ENCODE results near the gene ULK1.
A peak's percentile ranks its signal among the peaks of the same experiment; 100 is the strongest.

The ULK1 gene

DNA sequence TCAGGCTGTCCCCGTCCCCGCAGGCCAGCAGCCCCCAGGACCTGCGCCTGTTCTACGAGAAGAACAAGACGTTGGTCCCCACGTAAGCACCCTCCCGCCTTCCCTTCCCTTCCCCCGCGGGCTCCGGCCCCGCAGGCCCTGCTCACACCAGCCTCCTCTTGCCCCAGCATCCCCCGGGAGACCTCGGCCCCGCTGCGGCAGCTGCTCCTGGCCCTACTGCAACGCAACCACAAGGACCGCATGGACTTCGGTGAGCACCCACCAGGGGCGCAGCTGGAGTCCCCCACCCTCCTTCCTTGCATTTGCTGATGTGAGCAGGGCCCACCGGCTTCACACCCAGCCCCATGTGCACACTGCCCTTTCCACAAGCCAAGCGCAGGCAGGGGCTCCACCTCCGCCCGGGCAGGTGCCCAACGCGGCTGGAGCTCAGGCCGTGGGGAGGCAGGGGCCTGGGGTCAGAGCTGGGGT, 15.4 kb downstream of the ULK1 start:
- no peak for DNase-seq

DNA sequence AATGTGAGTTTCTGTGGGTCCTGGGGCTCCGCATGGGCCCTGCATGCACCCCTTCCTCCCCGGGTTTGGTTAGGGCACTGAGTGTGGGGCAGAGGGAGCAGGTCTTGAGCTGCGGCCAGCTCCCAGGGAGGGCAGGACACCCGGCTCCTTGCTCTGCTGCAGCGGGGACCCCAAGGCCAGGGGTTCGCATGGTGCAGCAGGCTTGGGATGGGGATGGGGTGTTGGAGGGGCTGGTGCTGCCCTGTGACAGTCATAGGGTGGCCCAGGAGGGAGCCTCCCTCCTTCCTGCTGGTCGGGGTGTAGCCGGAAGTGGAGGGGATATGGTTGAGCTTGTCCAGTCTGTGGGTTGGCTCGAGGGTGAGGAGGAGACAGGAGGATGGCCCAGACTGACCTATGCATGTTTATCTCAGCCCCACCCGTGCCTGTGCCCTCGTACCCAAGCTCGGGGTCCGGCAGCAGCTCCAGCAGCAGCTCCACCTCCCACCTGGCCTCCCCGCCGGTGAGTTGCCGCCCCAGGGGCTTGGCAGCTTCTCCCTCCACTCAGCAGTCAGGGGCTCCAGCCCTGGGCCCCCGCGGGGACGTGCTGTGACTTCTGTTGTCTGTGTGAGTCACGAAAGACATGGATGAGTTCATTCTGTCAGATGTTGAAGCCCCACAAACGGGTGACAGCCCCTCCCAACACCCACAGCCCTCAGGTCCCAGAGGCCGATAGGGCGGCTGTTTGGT, 16.0 kb downstream of the ULK1 start:
- DNase-seq = no peak

DNA sequence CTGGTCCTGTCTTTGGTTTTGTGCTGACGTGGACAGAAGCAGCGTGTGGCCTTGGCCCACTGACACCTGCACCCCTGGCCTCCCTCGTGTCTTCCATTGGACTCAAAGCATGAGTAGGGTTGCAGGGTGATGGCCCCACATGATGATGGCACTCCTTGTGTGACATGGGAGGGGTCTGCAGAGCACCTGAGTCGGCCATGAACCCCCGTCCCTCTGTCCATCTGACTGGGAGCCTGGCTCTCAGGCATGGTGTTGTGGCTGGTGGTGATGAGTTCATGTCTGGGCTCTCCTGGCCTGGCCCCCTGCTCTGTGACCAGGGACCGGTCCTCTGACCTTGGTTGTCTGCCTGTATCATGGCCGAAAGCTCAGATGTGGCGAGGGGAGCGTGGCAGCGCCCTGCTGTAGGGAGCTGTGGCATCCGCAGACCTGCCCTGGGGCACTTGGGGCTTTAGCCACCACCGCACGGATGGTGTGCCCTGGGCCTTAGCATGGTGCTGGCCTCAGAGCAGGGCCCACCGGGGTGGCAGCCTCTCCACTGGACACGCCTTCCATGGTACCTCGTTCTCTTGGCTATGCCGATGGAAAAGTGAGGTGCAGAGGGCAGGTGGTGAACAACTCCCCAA, 16.7 kb downstream of the ULK1 start:
- no peak for DNase-seq

DNA sequence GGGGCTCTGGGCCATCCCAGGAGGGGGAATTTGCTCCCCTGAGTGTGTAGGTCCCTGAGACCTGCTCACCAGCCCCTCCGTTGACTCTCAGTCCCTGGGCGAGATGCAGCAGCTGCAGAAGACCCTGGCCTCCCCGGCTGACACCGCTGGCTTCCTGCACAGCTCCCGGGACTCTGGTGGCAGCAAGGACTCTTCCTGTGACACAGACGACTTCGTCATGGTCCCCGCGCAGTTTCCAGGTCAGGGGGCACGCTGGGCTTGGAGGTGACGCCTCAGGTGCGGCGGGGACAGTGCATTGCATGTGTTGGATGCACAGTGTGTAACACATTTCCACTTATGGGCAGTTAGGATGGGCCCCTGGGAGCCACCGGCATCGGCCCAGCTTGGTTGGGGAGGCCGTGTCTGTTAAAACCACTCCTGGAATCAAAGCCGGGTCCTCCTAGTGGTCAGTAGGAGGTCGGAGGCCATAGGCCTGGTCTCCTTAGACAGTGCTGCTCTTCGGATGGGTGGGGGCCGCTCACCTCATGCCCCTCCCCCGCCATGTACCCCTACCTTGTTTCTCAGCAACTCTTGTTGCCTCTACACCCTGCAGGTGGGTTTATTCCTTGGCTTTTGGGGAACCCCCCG, 17.5 kb downstream of the ULK1 start:
- DNase-seq = no peak

DNA sequence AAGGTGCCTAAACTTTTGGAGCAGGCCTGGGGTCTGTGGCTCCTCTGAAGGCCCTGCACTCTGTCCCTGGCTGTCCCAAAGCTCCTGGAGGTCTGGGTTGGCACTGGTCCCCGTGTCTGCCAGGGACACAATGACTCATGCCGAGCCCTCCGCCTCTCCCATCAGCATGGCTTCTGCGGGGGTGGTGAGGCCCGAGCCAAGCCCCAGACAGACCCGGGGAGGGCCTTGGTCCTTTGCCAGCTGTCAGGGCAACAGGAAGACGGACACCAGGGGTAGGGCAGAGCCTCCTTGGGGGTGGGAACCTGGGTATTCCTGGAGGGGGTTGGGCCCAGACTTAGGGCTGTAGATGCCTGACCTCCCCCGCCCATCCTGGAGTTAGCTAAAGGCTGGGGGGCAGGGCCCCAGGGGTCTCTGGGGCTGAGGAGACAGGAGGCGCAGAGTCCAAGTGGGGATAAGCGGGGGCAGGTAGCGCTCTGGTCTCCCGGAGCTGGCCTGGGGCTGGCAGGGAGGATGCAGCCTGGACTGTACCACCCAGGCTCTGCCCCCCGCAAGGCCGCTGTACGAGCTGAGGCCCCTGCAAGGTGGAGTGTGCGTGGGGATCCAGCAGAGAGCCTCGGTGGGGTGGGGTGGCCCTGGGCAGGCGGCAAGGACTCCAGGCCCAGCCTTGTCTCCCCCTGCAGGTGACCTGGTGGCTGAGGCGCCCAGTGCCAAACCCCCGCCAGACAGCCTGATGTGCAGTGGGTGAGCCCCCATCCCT, 18.3 kb downstream of the ULK1 start:
- peak; percentile 24 for DNase-seq

DNA sequence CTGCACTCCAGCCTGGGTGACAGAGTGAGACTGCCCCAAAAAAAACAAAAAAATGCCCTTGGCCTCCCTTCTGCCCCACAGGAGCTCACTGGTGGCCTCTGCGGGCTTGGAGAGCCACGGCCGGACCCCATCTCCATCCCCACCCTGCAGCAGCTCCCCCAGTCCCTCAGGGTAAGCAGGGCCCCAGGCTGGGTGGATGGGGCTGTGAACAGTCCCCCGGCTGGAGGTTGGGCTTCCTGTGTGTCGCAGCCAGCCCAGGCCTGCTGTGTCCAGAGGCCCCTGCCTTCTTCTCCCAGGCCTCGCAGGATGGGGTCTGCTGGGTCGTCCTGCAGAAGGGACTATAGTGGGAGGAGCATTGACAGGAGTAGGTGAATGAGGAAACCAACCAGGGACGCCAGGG, 19.2 kb downstream of the ULK1 start:
- DNase-seq = no peak

DNA sequence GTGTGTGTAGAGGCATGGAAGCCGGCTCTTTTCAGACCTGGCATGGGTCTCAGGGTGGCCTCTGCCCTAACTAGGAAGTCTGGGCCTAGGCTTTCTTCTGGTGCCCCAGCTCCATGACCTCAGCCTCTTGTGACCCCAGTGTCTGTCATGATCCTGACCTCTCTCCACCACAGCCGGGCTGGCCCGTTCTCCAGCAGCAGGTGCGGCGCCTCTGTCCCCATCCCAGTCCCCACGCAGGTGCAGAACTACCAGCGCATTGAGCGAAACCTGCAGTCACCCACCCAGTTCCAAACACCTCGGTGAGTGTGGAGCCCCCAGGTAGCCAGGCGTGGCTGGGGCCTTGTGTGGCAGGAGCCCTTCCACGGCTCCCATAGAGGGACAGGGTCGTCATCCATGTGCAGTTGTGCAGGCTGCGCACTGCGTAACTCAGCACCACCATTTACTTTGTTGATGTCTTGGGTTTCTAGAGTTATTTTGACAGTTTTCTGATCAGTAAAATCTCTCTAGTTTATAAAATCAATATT, 19.8 kb downstream of the ULK1 start:
- no peak for DNase-seq

DNA sequence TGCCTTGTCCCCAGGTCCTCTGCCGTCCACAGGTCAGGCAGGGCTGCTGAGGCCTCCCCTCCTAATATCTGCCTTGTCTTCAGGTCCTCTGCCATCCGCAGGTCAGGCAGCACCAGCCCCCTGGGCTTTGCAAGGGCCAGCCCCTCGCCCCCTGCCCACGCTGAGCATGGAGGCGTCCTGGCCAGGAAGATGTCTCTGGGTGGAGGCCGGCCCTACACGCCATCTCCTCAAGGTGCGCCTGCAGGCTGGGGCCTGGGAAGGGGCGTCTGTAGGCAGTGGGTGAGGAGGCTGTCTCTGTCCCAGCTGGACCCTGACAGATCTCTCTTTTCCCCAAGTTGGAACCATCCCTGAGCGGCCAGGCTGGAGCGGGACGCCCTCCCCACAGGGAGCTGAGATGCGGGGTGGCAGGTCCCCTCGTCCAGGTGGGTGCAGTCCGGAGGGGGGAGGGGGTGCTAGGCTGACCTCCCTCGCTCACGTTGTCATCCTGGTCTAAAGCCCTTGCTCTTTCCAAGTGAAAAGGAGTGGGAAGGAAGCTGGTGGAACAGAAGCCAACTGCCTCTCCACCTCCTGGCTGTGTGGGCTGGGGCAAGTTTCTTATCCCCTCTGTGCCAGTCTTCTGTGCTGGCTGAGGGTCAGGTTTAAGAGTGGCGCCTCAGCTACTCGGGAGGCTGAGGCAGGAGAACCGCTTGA, 20.7 kb downstream of the ULK1 start:
- no peak for DNase-seq

DNA sequence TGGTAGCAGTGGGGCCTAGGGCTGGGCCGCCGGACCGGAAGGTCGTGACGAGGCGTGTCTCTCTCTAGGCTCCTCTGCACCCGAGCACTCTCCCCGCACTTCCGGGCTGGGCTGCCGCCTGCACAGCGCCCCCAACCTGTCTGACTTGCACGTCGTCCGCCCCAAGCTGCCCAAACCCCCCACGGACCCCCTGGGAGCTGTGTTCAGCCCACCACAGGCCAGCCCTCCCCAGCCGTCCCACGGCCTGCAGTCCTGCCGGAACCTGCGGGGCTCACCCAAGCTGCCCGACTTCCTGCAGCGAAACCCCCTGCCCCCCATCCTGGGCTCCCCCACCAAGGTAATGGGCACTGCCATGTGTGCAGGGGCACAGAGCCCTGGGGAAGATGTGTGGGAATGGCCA, 21.4 kb downstream of the ULK1 start:
- DNase-seq = no peak

DNA sequence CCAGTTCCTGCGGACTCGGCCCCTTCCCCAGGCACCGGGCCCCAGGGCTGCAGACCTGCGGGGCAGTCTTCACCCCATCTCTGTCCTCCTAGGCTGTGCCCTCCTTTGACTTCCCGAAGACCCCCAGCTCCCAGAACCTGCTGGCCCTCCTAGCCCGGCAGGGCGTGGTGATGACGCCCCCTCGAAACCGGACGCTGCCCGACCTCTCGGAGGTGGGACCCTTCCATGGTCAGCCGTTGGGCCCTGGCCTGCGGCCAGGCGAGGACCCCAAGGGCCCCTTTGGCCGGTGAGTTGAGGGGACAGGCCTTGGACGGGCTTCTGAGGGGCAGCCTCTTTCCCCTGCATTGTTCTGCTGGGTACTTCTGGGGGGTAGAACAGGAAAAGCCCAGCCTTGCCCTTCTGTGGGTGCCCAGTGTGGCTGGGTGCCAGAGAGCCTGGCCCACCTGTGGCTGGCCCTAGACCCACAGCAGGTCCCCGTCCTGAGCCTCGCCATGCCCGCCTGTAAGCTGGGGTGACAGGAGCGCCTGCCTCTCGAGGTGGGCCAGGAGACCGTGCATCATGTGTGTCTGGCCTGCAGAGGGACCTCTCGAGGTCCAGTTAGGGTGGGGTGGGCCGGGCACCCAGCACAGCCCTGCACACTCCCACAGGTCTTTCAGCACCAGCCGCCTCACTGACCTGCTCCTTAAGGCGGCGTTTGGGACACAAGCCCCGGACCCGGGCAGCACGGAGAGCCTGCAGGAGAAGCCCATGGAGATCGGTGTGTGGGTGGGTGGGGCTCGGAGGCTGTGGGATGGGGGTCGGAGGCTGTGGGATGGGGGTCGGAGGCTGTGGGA, 22.1 kb downstream of the ULK1 start:
- DNase-seq = no peak

DNA sequence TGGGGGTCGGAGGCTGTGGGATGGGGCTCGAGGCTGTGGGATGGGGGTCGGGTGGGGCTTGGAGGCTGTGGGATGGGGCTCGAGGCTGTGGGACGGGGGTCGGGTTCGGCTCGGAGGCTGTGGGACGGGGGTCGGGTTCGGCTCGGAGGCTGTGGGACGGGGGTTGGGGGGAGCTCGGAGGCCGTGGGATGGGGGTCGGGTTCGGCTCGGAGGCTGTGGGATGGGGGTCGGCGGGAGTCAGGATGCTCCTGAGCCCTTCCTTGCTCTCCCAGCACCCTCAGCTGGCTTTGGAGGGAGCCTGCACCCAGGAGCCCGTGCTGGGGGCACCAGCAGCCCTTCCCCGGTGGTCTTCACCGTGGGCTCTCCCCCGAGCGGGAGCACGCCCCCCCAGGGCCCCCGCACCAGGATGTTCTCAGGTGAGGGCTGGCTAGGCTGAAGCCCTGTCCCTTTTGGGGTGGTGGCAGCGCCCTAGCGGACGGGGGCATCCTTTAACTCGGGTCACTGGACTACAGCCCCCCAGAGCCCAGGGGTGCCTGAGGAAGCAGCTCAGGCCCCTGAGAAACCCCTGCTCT, 22.8 kb downstream of the ULK1 start:
- DNase-seq = no peak

DNA sequence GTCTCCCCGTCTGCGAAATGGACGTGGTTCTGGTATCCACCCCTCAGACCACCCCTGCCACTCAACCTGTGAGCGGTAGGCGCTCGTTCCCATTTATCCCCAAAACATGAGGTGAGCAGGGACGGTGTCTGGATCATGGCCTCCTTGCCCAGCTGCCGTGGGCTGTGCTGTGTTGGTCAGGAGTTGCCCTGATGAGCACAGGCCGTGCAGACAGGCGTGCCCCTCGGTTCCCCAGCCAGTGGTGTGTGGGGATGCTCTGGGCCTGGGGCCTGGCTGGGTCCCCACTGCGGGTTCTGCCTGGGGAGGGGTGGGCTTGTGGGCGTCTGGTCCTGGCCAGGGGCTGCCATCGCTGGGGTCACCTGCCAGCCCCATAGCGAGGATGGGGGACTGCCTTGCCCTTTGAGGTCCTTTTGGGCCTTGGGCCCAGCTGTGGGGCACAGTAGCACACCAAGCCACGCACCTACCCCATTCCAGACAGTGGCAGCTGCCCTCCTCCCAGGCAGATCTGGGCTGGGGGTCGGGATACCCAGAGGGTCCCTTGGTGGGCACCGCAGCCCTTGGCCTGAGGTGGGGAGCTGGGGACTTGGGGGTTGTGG, 23.4 kb downstream of the ULK1 start:
- no peak for DNase-seq

DNA sequence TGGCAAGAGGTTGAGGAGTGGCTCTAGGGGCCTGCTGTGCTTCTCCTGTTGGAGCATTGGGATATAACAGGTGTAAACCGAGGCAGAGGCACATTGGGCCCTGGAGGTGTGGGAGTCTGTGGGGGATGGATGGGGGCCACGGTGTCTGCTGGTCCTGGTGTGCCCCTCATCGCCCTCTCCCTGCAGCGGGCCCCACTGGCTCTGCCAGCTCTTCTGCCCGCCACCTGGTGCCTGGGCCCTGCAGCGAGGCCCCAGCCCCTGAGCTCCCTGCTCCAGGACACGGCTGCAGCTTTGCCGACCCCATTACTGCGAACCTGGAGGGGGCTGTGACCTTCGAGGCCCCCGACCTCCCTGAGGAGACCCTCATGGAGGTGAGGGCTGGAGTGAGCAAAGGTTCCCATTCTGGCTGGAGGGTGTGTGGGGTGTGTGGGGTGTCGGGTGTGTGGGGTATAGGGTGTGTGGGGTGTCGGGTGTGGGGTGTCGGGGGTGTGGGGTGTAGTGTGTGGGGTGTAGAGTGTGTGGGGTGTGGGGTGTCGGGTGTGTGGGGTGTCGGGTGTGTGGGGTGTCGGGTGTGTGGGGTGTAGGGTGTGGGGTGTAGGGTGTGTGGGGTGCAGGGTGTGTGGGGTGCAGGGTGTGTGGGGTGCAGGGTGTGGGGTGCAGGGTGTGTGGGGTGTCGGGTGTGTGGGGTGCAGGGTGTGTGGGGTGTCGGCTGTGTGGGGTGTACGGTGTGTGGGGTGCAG, 24.1 kb downstream of the ULK1 start:
- DNase-seq = no peak

DNA sequence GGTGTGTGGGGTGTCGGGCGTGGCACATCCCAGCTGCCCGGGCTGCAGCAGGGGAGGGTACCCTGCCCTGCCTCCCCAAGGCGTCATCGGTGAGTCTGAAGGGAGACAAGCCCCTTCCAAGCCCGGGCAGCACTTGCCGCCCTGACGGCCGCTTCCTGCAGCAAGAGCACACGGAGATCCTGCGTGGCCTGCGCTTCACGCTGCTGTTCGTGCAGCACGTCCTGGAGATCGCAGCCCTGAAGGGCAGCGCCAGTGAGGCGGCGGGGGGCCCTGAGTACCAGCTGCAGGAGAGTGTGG, 24.6 kb downstream of the ULK1 start:
- no peak for DNase-seq

DNA sequence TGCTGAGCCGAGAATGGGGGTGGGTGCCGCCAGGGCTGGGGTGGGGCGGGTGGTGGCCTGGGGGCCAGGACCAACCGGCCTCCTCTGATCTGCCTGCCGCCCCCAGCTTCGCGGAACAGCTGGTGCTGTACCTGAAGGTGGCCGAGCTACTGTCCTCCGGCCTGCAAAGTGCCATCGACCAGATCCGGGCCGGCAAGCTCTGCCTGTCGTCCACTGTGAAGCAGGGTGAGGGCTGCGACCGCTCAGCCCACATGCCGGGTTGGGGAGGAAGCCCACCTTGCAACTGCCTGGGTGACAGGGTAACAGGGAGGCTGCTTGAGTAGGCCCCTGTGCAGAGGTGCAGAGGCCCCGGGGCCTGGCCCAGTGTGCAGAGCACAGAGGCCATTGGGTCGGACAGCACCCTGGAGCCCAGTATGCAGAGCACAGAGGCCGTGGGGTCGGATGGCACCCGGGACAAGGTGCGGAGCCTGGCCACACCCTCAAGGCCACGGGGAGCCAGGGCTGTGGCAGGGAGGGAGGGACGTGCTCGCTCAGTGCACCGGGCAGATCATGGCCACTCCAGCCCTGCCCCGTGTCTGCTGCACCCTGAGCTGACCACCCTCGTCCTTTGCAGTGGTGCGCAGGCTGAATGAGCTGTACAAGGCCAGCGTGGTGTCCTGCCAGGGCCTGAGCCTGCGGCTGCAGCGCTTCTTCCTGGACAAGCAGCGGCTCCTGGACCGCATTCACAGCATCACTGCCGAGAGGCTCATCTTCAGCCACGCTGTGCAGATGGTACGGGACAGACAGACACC, 25.1 kb downstream of the ULK1 start:
- DNase-seq = no peak

DNA sequence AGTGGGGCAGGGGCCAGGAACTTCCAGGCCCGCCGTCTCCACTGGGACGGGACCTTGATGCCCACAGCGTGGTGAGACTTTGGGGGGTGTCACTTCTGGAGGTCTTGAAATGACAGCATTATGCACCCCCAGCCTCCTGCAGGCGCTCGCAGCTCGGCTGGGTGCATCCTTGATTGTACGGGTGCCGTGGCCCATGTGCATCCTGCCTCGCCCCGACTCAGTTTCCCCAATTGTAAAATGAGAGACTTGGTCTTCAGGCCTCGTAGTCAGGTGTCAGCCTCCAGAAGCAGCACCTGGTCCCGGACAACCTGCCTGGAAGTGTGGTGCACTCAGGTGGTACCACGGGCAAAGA, 25.7 kb downstream of the ULK1 start:
- DNase-seq = no peak

DNA sequence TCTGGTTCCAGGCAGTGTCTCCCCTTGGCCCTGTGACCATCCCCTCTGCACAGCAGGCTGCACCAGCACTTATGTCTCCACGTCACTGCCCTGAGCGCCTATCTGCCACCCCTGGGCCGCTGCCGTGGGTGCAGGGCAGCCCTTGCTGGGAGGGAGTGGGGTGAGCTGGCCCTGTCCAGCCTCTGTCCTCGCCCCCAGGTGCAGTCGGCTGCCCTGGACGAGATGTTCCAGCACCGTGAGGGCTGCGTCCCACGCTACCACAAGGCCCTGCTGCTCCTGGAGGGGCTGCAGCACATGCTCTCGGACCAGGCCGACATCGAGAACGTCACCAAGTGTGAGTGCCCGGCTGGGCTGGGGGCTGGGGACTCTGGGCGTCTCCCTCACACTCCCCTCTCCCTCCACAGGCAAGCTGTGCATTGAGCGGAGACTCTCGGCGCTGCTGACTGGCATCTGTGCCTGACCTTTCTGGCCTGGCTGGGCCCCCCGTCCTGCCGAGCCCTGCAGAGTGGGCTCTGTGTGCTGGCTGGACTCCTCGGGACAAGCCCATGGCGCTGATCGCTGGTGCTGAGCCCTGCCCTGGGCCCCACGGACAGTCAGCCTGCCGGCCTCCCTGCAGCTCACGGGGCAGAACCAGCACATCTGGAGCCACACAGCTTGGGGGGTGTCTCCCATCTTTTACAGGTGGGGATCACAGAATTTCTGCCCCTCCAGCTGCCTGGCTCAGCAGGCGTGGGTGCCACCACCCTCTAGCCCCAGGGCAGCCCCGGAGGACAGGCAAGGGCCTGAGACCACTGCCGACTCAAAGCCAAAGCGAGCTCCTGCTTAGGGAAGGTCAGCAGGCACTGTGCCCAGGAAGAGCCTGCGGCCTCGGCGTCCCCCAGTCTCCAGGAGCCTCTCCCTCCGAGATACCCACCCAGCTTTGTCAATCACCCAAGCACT, 26.7 kb downstream of the ULK1 start:
- no peak for DNase-seq
